Measurements from ENCODE around the gene HHIPL1. TPM values are rescaled to one million over a fixed set of nuclear protein-coding genes. Genes with fewer than 3 reads are reported as not detected.

The HHIPL1 gene
- total RNA-seq, 1 experiment from 2014 or later, result not detected

- Mint-ChIP-seq H3K27ac (ENCODE audit: unreplicated experiment) (no peak overlapping the region), H3K36me3 (ENCODE audit: insufficient read depth, unreplicated experiment) (no peaks in the 10 kb centered on the region), H3K4me1 (ENCODE audit: low read depth, unreplicated experiment) (no peaks in the 10 kb centered on the region), H3K9me3 (ENCODE audit: low read depth, unreplicated experiment) (no peaks in the 10 kb centered on the region), H3K27me3 (ENCODE audit: unreplicated experiment) (peaks cover 45% of the 10 kb centered on the region), H3K4me3 (ENCODE audit: low read depth, unreplicated experiment) (no peak overlapping the region)
- intact Hi-C loops (cut with micrococcal nuclease; ENCODE audit: unreplicated experiment), result no loop called here
- DNase-seq, result no peak
- no peak for TF ChIP-seq CTCF (IDR thresholded peaks at IDR 0.05; ENCODE audit: unreplicated experiment)
- BruUV-seq (replicated peaks), result no TSS peak
- CTCF ChIA-PET, result no interaction called here
Observed at GRCh38 chr14:99671235-99672224, 26.6 kb downstream of the HHIPL1 start.

GRCh38 chr14:99672506-99673304 is 27.8 kb downstream of the HHIPL1 start:
- peaks cover 45% of the 10 kb centered on the region for H3K27me3 Mint-ChIP-seq (ENCODE audit: unreplicated experiment)
- no TSS peak for BruUV-seq (replicated peaks)
- intact Hi-C loops (cut with micrococcal nuclease; ENCODE audit: unreplicated experiment), result no loop called here
- no peak for TF ChIP-seq CTCF (IDR thresholded peaks at IDR 0.05; ENCODE audit: unreplicated experiment)
- no peaks in the 10 kb centered on the region for H3K36me3 Mint-ChIP-seq (ENCODE audit: insufficient read depth, unreplicated experiment)
- CTCF ChIA-PET, result no interaction called here
- no peaks in the 10 kb centered on the region for H3K4me1 Mint-ChIP-seq (ENCODE audit: low read depth, unreplicated experiment)
- no peak overlapping the region for H3K4me3 Mint-ChIP-seq (ENCODE audit: low read depth, unreplicated experiment)
- H3K27ac Mint-ChIP-seq (ENCODE audit: unreplicated experiment), result no peak overlapping the region
- no peak for DNase-seq
- no peaks in the 10 kb centered on the region for H3K9me3 Mint-ChIP-seq (ENCODE audit: low read depth, unreplicated experiment)

- H3K36me3 Mint-ChIP-seq (ENCODE audit: insufficient read depth, unreplicated experiment), result no peaks in the 10 kb centered on the region
- intact Hi-C loops (cut with micrococcal nuclease; ENCODE audit: unreplicated experiment), result no loop called here
- no peak for DNase-seq
- no peak for TF ChIP-seq CTCF (IDR thresholded peaks at IDR 0.05; ENCODE audit: unreplicated experiment)
- BruUV-seq (replicated peaks), result no TSS peak
- peaks cover 39% of the 10 kb centered on the region for H3K27me3 Mint-ChIP-seq (ENCODE audit: unreplicated experiment)
- no peak overlapping the region for H3K4me3 Mint-ChIP-seq (ENCODE audit: low read depth, unreplicated experiment)
- H3K9me3 Mint-ChIP-seq (ENCODE audit: low read depth, unreplicated experiment), result no peaks in the 10 kb centered on the region
- H3K27ac Mint-ChIP-seq (ENCODE audit: unreplicated experiment), result no peak overlapping the region
- H3K4me1 Mint-ChIP-seq (ENCODE audit: low read depth, unreplicated experiment), result no peaks in the 10 kb centered on the region
- CTCF ChIA-PET, result no interaction called here
Observed at GRCh38 chr14:99673305-99674063, 28.6 kb downstream of the HHIPL1 start.

GRCh38 chr14:99674064-99674650 is 29.2 kb downstream of the HHIPL1 start:
- Mint-ChIP-seq H3K4me3 (ENCODE audit: low read depth, unreplicated experiment) (no peak overlapping the region), H3K9me3 (ENCODE audit: low read depth, unreplicated experiment) (no peaks in the 10 kb centered on the region), H3K4me1 (ENCODE audit: low read depth, unreplicated experiment) (no peaks in the 10 kb centered on the region), H3K36me3 (ENCODE audit: insufficient read depth, unreplicated experiment) (no peaks in the 10 kb centered on the region), H3K27ac (ENCODE audit: unreplicated experiment) (no peak overlapping the region), H3K27me3 (ENCODE audit: unreplicated experiment) (peaks cover 32% of the 10 kb centered on the region)
- no TSS peak for BruUV-seq (replicated peaks)
- CTCF ChIA-PET, result no interaction called here
- no peak for DNase-seq
- intact Hi-C loops (cut with micrococcal nuclease; ENCODE audit: unreplicated experiment), result no loop called here
- no peak for TF ChIP-seq CTCF (IDR thresholded peaks at IDR 0.05; ENCODE audit: unreplicated experiment)
